ENCODE data around the gene GCFC2. TPM values are rescaled to one million over a fixed set of nuclear protein-coding genes. Genes with fewer than 3 reads are reported as not detected.
"Not testable (repeated sequence)": the region's sequence is repeated elsewhere in the genome, so short reads cannot be mapped to it uniquely, and the experiment has no call there.

The GCFC2 gene
- total RNA-seq, 2 donors from 2014 or later = 10.0 to 13.5 TPM

DNA sequence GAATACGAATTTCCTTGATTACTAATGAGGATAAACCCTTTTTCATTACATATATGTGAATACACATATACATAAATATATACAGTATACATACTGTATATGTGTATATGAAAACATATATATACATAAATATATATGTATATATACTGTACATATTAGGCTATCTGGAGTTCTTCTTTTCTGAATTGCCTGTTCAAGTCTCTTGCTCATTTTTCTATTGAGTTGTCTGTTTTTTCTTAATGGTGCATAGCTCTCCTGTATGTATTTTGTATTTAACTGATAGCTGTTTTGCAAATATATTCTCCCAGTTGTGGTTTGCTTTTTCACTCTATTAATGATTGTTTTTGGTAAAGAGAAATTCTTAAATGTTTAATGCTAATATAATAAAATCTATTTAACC lies 8.9 kb upstream of the GCFC2 start:
- DNase-seq = no peak
- Histone ChIP-seq H3K9me3 (no peaks in the 10 kb centered on the region), H3K27ac (no peak overlapping the region), H3K9ac (ENCODE audit: low read depth in 2 of 2, low read length in 2 of 2) (no peak overlapping the region), H3K27me3 (no peaks in the 10 kb centered on the region), H3K36me3 (no peaks in the 10 kb centered on the region), H3K4me3 (no peak overlapping the region), H3K4me1 (no peaks in the 10 kb centered on the region)
- TF ChIP-seq, protein P1, sequence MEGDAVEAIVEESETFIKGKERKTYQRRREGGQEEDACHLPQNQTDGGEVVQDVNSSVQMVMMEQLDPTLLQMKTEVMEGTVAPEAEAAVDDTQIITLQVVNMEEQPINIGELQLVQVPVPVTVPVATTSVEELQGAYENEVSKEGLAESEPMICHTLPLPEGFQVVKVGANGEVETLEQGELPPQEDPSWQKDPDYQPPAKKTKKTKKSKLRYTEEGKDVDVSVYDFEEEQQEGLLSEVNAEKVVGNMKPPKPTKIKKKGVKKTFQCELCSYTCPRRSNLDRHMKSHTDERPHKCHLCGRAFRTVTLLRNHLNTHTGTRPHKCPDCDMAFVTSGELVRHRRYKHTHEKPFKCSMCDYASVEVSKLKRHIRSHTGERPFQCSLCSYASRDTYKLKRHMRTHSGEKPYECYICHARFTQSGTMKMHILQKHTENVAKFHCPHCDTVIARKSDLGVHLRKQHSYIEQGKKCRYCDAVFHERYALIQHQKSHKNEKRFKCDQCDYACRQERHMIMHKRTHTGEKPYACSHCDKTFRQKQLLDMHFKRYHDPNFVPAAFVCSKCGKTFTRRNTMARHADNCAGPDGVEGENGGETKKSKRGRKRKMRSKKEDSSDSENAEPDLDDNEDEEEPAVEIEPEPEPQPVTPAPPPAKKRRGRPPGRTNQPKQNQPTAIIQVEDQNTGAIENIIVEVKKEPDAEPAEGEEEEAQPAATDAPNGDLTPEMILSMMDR (IDR thresholded peaks at IDR 0.05) = no peak
- intact Hi-C loops (cut with DNase I) = no loop called here

DNA sequence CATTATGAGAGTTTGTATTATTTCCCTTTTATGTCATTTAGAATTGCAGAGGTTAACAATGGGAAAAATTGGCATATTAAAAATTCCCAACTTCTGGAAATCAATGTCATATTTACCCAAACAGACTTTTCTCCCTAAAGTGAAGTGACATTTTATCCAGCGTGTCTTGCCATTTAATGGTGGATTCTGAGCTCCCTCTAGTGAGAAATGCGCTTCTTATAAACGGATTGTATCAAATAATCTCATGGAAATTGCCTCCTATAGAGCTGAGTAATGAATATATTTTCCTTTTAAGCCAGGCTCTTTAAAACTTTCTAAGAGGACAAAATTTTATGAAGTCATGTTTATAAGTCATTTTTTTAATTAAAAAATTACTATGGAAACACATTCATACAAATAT lies 5.7 kb upstream of the GCFC2 start:
- DNase-seq = no peak
- H3K27ac ChIP-seq = no peak overlapping the region
- H3K9me3 ChIP-seq = no peaks in the 10 kb centered on the region
- H3K9ac ChIP-seq (ENCODE audit: low read depth in 2 of 2, low read length in 2 of 2) = no peak overlapping the region
- no peaks in the 10 kb centered on the region for H3K4me1 ChIP-seq
- no peaks in the 10 kb centered on the region for H3K27me3 ChIP-seq
- H3K36me3 ChIP-seq = no peaks in the 10 kb centered on the region
- intact Hi-C loops (cut with DNase I) = no loop called here
- no peak overlapping the region for H3K4me3 ChIP-seq
- TF ChIP-seq, protein P1 (IDR thresholded peaks at IDR 0.05) = no peak

DNA sequence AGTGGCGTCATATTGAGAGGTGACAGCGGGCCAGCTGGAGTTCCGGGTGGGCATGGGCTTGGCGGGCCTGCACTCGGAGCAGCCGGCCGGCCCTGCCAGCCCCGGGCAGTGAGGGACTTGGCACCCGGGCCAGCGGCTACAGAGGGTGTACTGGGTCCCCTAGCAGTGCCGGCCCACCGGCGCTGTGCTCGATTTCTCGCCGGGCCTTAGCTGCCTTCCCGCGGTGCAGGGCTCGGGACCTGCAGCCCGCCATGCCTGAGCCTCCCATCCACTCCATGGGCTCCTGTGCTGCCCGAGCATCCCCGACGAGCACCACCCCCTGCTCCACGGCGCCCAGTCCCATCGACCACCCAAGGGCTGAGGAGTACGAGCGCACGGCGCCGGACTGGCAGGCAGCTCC lies 875 bp upstream of the GCFC2 start:
- not testable (repeated sequence) for H3K27ac ChIP-seq; DNase-seq; H3K9ac ChIP-seq (ENCODE audit: low read depth in 2 of 2, low read length in 2 of 2); H3K4me1 ChIP-seq; H3K36me3 ChIP-seq; H3K9me3 ChIP-seq; H3K27me3 ChIP-seq
- intact Hi-C loops (cut with DNase I) = loop anchor here (5.0 kb wide), 1 partner anchor 64 kb away; the partner anchor contains the start of gene MRPL19
- H3K4me3 ChIP-seq = peak overlapping the region; percentile 79

DNA sequence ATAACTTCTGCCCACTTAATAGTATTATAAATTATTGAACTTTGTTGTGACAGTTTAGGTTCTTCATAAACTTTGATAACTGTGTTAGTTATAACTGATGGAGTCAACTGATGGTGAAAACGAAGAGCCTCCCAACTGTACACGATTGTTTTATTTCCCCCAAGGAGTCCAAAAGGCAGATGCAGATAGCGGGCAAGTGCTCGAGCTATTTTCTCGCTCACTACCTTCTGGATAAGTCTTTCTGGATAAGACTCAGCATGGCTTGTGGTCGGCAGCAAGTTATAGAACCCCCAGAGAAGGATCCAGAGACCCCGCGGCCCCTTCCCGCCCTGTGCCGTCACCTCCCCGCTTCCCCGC lies 517 bp downstream of the GCFC2 start:
- Histone ChIP-seq H3K36me3 (no peaks in the 10 kb centered on the region), H3K4me3 (peak overlapping the region; percentile 79), H3K27me3 (no peaks in the 10 kb centered on the region), H3K4me1 (peaks cover 10% of the 10 kb centered on the region), H3K9me3 (no peaks in the 10 kb centered on the region), H3K27ac (peak overlapping the region; percentile 95), H3K9ac (ENCODE audit: low read depth in 2 of 2, low read length in 2 of 2) (peak overlapping the region; percentile 71 to 84)
- TF ChIP-seq, protein P1 (IDR thresholded peaks at IDR 0.05) = no peak
- intact Hi-C loops (cut with DNase I) = loop anchor here (5.0 kb wide), 1 partner anchor 63 kb away; the partner anchor contains the start of gene MRPL19
- DNase-seq = no peak

DNA sequence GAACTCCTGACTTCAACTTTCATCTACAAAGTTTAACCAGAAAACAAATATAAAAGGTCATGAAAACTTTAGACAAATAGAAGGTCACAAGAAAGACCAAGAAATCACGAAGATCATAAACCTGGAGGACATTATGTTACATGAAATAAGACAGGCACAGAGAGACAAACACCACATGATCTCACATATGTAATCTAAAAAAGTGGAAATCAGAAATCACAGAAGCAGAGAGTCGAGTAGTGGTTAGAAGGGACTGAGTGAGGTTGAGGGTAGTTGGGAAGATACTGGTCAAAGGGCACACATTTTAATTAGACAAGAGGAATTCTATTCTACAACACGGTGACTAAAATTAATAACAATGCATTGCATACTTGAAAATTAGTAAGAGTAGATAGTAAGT lies 1.4 kb downstream of the GCFC2 start:
- TF ChIP-seq, protein P1 (IDR thresholded peaks at IDR 0.05) = no peak
- intact Hi-C loops (cut with DNase I) = no loop called here
- Histone ChIP-seq H3K36me3 (no peaks in the 10 kb centered on the region), H3K27ac (no peak overlapping the region), H3K4me3 (no peak overlapping the region), H3K4me1 (peaks cover 10% of the 10 kb centered on the region), H3K9me3 (no peaks in the 10 kb centered on the region), H3K9ac (ENCODE audit: low read depth in 2 of 2, low read length in 2 of 2) (no peak overlapping the region), H3K27me3 (no peaks in the 10 kb centered on the region)
- DNase-seq = no peak

DNA sequence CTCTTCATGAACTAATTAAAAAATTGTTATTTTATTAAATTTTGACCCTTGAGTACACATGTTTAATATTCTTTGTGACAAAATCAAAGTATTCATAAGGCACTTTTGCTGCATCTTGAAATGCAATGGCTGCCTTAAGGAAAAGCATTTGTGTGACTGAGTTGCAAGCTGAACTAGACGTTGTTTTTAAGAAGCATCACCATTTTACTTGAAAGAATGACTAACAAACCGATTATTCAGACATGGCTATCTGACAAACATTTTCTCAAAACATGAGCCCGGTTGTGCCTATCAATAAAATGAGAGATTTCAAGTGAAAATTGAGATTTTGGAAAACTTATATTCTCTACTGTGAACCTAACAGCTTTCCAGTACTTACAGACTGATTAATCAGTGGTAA lies 2.8 kb downstream of the GCFC2 start:
- Histone ChIP-seq H3K27ac (no peak overlapping the region), H3K4me1 (peaks cover 10% of the 10 kb centered on the region), H3K27me3 (no peaks in the 10 kb centered on the region), H3K9me3 (no peaks in the 10 kb centered on the region), H3K4me3 (no peak overlapping the region), H3K36me3 (no peaks in the 10 kb centered on the region), H3K9ac (ENCODE audit: low read depth in 2 of 2, low read length in 2 of 2) (no peak overlapping the region)
- TF ChIP-seq, protein P1 (IDR thresholded peaks at IDR 0.05) = no peak
- intact Hi-C loops (cut with DNase I) = no loop called here
- DNase-seq = no peak

Data from colonic mucosa (tissue), 4 donors.